GM18868 (cell line): ENCODE data around the gene ZBTB45.

Experiments used
- ATAC-seq: cut with Tn5 transposase; IDR thresholded peaks from one replicate; pipeline ENCODE4 v1.9.1; 2021; ENCODE audit warnings: mild to moderate bottlenecking, moderate library complexity; ENCODE audit not compliant: unreplicated experiment

Gene ZBTB45

DNA sequence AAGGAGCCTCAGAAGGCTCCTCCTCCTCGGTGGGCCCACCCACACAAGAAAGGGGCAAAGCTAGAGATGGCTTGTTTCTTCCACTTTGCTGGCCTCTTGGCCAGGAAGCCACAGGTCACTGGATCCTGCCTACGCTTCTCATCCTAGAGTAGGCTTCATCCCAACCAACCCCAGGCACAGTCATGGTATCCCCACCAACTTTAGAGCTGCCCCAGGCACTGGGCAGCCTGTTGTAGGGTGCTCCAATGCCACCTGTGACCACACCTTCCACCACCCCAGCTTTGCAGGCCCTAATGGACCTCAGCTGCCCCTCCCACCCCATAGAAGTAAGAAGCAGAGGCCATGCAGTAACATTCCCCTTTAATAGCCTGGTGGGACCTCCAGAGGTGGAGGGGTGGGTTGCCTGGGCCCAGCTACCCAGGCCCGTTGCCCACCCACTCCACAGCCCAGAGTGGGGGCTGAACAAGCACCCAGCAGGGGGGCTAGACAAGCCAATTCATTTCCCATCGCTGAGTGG lies 35.8 kb upstream of the ZBTB45 start:
- ATAC-seq = no peak

DNA sequence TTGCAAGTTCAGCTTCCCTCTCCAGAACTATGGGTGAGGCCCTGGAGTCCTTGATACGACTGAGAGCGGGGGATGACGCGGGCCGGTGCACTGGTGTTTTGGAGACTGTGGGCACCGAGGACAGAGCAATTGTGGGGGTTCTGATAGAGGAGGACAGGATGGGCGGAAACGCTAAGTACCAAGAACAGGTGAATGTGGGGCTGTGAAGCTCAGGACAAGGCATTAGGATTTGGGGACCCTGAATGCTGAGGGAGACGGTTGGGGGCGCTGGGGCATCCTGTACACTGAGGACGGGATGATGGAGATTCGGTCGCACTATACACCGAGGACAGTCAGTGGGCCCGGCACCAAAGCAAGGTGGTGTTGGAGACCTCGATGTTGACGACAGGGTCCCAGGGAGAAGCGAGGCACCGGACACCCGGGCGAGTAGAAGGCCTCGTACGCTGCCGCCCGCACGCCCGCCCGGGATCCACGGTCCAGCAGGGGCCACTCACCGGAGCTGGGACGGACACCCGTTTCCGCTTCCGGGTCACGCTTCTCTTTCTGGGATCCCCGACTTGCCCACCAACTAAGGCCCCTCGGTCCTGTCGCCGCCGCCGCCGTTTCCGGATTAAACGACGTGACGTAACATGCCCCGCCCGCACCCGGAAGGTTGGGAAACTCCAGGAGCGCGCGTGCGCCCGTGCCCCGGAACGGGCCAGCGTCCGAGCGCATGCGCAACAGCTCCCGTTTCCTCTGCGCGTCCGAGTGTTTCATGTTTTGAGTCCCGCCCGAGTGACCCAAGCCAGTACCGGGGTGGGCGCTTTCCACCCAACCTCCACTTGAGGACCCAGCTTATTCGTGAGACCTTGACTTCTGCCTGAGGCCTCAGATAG lies 35.1 kb upstream of the ZBTB45 start, which contains the start of gene CHMP2A:
CHMP2A (minus strand) TSS at position 612 of the 875 bp plus-strand sequence. CDS start 893 bp downstream, outside the sequence.
- ATAC-seq = no peak

DNA sequence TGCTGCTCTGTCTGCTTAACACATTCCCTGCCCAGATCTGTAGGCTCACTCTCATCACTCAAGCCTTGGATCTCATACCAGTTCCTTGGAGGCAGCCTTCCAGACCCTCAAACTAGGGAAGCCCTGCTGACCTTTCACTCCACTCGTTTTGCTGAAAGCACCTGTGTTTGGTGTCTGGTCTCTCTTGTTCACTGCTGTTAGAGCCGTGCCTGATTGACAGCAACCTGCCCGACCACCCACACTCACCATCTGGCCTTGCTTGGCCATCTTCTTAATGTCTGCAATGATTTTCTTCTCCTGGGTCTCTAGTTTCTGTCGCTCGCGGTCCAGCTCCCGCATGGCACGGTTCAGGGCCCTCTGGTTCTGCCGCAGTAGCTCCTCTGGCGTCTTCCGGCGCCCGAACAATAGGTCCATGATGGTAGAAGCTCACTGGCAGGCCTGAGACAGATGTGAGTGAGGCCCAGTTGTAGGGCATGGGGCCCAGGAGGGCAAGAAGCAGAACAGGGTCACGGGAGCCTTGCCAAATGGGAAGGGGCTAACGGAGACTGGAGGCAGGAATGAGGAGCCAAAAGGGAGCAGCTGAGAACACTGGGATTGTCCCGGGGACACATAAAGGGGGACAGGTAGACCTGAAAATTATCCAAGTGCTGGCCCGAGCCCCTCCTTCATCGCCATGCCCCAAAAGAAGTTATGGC lies 34.3 kb upstream of the ZBTB45 start:
- ATAC-seq = no peak

DNA sequence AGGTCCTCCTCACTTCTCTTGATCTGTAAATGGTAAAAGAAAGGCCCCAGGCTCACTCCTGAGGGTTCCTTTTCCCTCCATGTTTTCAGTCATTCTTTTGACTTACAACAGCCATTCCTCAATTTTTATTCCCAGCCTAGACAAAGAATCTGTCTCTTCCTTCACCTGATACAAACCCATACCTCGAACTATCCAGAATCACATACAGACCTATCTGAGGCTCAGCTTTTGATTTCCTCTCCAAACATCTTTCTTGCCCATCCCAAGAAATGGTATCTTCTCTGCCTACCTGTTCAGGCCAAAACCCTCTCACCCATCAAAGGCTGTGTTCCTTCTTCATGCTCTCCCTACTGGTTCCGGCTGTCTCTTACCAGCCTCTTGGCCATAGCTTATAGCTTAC lies 33.0 kb upstream of the ZBTB45 start:
- ATAC-seq = no peak

DNA sequence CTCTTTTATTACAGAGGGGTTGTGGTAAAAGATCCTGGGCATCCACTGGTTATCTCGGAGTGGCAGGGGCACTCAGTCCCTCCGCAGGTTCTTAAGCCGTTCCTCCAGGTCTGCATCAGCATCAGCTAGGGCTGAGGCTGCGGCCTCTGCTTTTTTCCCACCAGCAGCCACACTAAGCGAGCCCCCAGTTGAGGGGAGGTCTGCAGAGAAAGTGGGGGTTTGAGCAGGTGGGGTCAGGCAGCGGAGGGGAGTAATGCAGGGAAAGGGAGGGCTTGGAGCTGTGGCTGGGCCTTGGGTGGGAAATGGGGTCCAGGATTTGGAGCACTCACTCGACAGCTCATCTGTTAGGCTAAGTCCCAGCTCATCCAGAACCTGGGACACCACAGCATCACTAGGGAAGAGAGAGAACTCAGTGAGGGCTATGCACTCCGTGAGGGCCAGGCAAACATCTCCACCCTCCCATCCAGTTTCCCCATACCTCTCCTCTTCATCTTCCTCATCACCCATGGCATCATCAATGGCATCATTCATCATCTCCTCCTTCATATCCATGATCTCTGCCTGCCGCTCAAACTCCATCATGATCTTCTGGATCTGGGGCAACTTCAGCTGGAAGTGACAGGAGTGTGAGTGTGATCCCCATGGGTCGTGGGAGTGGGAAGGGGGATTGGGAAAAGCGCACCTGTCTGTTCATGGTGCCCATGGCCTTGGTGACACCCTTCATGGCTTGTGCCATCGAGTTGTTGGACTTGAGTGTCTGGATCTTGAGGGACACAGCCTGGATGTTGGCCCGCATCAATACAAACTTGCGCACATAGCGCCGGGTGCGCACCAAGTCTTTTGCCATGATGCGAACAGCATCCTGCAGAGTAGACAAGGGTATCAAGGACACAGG lies 32.2 kb upstream of the ZBTB45 start:
- ATAC-seq = no peak

DNA sequence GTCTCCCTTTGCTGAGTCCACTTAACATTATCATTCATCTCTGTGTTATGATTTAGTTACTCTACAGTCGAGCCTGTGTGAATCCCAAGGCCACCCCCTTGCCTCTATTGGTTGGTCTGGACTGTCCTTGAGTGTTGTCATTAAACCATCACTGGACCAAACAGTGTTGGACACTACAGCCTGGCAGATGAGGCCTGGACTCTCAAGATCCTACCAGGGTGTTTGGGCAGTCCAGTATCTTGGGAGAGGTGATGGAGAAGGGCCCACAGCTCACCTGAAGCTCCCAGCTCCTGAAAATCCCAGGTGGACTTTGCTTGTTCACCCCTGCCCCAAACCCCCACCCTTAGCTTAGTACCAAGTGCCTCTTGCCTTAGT lies 31.5 kb upstream of the ZBTB45 start:
- no peak for ATAC-seq

DNA sequence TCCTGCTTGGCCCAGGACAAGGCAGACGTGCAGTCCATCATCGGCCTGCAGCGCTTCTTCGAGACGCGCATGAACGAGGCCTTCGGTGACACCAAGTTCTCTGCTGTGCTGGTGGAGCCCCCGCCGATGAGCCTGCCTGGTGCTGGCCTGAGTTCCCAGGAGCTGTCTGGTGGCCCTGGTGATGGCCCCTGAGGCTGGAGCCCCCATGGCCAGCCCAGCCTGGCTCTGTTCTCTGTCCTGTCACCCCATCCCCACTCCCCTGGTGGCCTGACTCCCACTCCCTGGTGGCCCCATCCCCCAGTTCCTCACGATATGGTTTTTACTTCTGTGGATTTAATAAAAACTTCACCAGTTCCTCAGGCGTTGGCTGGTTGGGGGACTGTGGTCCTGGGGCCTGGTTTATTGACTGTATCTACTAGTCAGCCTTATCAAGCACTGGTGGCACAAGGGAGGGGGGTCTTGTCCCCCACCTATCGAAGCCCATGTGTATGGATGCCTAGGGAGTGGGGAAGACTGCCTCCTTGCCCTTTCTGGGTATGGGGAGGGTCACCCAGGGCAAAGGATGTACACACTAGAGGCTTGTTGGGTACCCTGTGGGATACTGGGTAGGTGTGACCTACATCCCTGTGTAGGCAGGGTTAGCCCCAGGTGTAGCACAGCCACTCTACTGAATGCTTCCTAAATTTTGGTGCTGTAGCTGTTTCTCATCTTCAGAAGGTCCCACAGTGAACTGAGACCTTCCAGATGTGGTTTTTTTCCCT lies 30.9 kb upstream of the ZBTB45 start:
- ATAC-seq = no peak

DNA sequence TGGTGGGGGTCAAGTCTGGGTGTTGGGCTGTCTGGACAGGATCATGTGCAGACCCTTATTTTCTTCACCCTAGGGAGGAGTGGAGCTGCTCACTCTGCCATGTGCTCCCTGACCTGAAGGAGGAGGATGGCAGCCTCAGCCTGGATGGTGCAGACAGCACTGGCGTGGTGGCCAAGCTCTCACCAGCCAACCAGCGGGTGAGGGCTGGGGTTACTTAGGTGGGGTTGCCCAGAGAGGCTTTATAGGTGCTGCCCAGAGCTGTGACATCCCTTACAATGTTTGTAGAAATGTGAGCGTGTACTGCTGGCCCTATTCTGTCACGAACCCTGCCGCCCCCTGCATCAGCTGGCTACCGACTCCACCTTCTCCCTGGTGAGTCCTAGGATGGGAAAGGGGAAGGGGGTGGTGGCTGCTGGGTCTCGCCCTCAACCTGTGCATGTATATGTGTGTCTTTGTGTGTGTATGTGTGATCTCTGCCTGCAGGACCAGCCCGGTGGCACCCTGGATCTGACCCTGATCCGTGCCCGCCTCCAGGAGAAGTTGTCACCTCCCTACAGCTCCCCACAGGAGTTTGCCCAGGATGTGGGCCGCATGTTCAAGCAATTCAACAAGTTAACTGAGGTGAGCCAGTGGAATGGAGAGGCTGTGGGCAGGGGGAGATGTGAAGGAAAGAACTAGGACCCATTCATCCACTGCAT lies 30.2 kb upstream of the ZBTB45 start:
- ATAC-seq = no peak

DNA sequence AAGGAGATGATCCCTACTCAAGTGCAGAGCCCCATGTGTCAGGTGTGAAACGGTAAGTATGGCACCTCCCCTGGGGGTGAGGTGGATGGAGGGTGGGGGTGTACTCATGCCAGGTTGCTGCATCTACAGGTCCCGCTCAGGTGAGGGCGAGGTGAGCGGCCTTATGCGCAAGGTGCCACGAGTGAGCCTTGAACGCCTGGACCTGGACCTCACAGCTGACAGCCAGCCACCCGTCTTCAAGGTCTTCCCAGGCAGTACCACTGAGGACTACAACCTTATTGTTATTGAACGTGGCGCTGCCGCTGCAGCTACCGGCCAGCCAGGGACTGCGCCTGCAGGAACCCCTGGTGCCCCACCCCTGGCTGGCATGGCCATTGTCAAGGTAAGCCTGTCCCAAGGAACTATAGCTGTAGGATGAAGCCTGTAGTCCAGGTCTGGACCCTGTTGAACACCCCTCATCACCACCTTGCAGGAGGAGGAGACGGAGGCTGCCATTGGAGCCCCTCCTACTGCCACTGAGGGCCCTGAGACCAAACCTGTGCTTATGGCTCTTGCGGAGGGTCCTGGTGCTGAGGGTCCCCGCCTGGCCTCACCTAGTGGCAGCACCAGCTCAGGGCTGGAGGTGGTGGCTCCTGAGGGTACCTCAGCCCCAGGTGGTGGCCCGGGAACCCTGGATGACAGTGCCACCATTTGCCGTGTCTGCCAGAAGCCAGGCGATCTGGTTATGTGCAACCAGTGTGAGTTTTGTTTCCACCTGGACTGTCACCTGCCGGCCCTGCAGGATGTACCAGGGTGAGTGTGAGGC lies 29.5 kb upstream of the ZBTB45 start:
- ATAC-seq = no peak

DNA sequence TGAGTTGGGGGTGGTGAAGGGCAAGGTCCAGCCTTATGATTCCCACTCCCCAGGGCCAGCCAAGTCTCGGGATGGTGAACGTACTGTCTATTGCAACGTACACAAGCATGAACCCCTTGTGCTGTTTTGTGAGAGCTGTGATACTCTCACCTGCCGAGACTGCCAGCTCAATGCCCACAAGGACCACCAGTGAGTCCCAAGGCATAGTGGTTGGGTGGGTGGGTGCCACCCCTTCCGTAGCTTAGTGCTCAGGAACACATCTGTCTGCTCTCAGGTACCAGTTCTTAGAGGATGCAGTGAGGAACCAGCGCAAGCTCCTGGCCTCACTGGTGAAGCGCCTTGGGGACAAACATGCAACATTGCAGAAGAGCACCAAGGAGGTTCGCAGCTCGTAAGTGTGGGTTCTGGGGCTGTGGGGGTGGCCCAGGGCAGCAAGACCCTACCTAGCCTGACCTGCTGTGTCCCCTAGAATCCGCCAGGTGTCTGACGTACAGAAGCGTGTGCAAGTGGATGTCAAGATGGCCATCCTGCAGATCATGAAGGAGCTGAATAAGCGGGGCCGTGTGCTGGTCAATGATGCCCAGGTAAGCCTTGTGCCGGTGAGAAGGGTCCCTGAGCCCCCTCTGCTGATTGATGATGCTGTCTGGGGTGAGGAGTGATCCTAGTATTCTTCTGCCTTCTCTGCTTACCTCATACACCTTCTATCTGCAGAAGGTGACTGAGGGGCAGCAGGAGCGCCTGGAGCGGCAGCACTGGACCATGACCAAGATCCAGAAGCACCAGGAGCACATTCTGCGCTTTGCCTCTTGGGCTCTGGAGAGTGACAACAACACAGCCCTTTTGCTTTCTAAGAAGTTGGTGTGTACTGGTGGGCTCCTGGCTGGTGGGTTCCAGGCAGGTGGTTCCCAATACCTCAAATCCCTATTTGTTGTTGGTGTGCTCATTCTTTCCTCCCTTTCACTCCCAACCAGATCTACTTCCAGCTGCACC lies 28.0 kb upstream of the ZBTB45 start:
- no peak for ATAC-seq

DNA sequence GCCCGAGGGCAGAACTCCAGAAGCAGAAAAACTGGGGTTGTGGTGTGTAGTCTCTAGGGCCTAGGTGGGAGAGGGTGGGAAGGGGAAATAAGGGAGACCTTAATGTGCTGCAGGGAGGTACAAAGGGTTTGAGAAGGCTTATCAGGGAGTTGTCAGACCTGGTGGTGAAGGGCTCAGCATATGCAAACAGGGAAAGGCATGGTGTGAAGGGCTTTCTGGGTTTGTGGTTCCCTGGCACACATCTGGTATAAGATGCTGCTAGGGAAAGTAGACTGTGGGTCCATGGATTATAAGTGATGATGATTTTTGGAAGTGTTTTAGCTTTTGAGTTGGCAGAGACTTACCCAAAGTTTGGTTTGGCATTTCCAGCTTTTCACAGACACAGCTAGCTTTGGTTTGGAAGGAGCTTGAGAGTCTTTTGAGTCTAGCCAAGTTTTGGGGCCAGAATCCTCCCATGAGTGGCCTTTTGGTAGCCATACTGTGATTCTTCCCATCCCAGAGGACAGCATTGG lies 26.5 kb upstream of the ZBTB45 start:
- no peak for ATAC-seq

DNA sequence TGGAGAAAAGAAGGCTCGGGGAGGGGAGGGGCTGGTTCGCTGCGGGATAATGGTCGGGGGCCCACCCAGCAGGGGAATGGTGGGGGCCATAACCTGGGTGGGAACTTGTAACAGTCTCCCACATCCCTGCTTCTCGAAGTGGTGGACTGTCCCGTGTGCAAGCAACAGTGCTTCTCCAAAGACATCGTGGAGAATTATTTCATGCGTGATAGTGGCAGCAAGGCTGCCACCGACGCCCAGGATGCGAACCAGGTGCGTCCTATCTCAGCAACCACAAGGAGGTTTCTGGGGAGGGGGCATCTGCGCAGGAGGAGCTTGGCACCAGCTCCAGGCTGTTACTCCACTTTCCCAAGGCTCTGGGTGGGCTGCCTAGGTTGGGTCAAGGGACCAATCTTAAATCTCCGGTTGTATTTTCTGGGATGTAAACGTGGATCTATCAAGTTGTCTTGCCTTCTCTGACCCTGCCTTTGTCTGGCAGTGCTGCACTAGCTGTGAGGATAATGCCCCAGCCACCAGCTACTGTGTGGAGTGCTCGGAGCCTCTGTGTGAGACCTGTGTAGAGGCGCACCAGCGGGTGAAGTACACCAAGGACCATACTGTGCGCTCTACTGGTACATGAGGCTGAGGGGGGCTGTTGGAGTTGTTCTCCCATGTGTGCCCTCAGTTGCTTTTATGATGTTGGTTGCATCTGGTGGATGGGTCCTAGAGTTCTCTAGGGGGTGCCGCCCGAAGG lies 25.8 kb upstream of the ZBTB45 start:
- no peak for ATAC-seq

DNA sequence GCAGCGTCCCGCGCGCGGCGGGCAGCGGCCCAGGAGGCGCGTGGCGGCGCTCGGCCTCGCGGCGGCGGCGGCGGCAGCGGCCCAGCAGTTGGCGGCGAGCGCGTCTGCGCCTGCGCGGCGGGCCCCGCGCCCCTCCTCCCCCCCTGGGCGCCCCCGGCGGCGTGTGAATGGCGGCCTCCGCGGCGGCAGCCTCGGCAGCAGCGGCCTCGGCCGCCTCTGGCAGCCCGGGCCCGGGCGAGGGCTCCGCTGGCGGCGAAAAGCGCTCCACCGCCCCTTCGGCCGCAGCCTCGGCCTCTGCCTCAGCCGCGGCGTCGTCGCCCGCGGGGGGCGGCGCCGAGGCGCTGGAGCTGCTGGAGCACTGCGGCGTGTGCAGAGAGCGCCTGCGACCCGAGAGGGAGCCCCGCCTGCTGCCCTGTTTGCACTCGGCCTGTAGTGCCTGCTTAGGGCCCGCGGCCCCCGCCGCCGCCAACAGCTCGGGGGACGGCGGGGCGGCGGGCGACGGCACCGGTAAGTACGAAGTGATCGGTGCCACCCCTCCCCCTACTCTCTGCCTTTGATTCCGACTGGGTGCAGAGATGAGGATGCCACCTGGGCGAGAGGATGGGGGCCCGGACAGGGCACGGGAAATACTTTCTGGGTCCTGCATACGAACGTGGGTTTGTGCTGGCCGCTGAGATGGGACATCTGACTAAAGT lies 25.1 kb upstream of the ZBTB45 start:
- ATAC-seq = peak; percentile 53

DNA sequence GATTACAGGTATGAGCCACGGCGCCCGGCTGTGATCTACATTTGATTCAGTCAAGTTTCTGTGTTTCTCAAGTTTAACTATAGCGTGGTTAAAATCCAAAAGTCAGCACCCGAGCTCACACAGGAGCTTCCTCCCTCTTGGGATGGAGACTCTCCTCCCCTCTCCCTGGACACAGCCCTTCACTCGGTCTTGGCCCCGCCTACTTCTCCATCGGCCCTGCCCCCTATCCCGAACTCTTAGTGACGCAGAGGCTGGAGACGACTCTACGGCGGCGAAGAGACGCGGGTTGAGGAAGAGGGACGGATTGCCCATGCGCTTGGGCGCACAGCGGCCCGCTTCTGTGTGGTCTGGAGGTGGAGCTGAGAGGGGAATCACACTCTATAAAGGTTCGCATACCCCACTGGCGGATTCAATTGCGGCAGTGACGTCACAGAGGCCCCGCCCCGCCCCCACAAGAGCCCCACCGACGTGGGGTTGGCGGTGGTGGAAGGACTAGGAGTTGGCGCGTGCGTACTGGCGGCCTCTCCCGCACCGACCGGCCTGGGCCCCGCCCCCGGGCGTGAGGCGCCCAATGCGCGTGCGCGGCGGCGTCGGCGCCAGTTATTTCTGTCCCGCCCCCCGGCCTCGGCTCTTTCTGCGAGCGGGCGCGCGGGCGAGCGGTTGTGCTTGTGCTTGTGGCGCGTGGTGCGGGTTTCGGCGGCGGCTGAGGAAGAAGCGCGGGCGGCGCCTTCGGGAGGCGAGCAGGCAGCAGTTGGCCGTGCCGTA lies 24.4 kb upstream of the ZBTB45 start, which contains the start of gene TRIM28:
TRIM28 (plus strand) TSS at position 239 of the 765 bp plus-strand sequence. CDS start 694 bp downstream, outside the sequence.
- peak; percentile 84 for ATAC-seq
